HEK293 (cell line): ENCODE data around the gene C2orf81.
A peak's percentile ranks its signal among the peaks of the same experiment; 100 is the strongest.

ENCODE experiments used
- FEZF1 ChIP-seq: fragments of 450-650 bp; formaldehyde crosslinking; IDR thresholded peaks from 2 replicates; pipeline ENCODE4 v1.5.1; 2016; ENCODE audit warnings: missing biosample characterization, missing genetic modification characterization
- GLIS2 ChIP-seq: fragments of 450-650 bp; formaldehyde crosslinking; IDR thresholded peaks from 2 replicates; pipeline ENCODE4 v1.5.1; 2016; ENCODE audit warnings: missing biosample characterization, missing genetic modification characterization
- HOXA7 ChIP-seq: sonication (generic); formaldehyde crosslinking; IDR thresholded peaks from 2 replicates; pipeline ENCODE4 v1.8.1; 2022; ENCODE audit warnings: missing genetic modification reagents, borderline replicate concordance
- IKZF3 ChIP-seq: fragments of 450-650 bp; IDR thresholded peaks from 2 replicates; pipeline ENCODE4 v1.5.0; 2018; ENCODE audit warnings: missing biosample characterization, mild to moderate bottlenecking, missing genetic modification characterization, moderate library complexity
- KLF9 ChIP-seq: fragments of 450-650 bp; formaldehyde crosslinking; IDR thresholded peaks from 2 replicates; pipeline ENCODE4 v1.5.1; 2016; ENCODE audit warnings: missing biosample characterization, missing genetic modification characterization, low read depth
- MZF1 ChIP-seq: fragments of 450-650 bp; formaldehyde crosslinking; IDR thresholded peaks from 2 replicates; pipeline ENCODE4 v1.5.1; 2017; ENCODE audit warnings: missing biosample characterization, missing genetic modification characterization, borderline replicate concordance
- RBAK ChIP-seq: fragments of 450-650 bp; formaldehyde crosslinking; IDR thresholded peaks from 2 replicates; pipeline ENCODE4 v1.5.1; 2016; ENCODE audit warnings: missing biosample characterization, missing genetic modification characterization
- REST ChIP-seq: fragments of 450-650 bp; formaldehyde crosslinking; IDR thresholded peaks from 2 replicates; pipeline ENCODE4 v1.5.1; 2016; ENCODE audit warnings: missing biosample characterization, missing genetic modification characterization
- ZBTB20 ChIP-seq: fragments of 450-650 bp; formaldehyde crosslinking; IDR thresholded peaks from 2 replicates; pipeline ENCODE4 v1.5.1; 2016; ENCODE audit warnings: missing biosample characterization, missing genetic modification characterization
- ZFP69B ChIP-seq: fragments of 450-650 bp; formaldehyde crosslinking; IDR thresholded peaks from 2 replicates; pipeline ENCODE4 v1.5.1; 2016; ENCODE audit warnings: missing biosample characterization, missing genetic modification characterization
- ZNF157 ChIP-seq: fragments of 450-650 bp; formaldehyde crosslinking; IDR thresholded peaks from 2 replicates; pipeline ENCODE4 v1.5.1; 2016; ENCODE audit warnings: missing biosample characterization, missing genetic modification characterization
- ZNF221 ChIP-seq: fragments of 450-650 bp; formaldehyde crosslinking; IDR thresholded peaks from 2 replicates; pipeline ENCODE4 v1.5.1; 2017; ENCODE audit warnings: missing biosample characterization, missing genetic modification characterization, borderline replicate concordance
- ZNF530 ChIP-seq: fragments of 450-650 bp; formaldehyde crosslinking; IDR thresholded peaks from 2 replicates; pipeline ENCODE4 v1.5.1; 2016; ENCODE audit warnings: low read depth, missing biosample characterization, missing genetic modification characterization
- ZNF561 ChIP-seq: fragments of 450-650 bp; IDR thresholded peaks from 2 replicates; pipeline ENCODE4 v1.5.1; 2018; ENCODE audit warnings: missing biosample characterization, missing genetic modification characterization, borderline replicate concordance
- ZNF571 ChIP-seq: fragments of 450-650 bp; formaldehyde crosslinking; IDR thresholded peaks from 2 replicates; pipeline ENCODE4 v1.5.0; 2017; ENCODE audit warnings: missing biosample characterization, missing genetic modification characterization
- ZNF610 ChIP-seq: fragments of 450-650 bp; formaldehyde crosslinking; IDR thresholded peaks from 2 replicates; pipeline ENCODE4 v1.5.1; 2016; ENCODE audit warnings: missing biosample characterization, missing genetic modification characterization, borderline replicate concordance
- ZNF654 ChIP-seq: fragments of 450-650 bp; formaldehyde crosslinking; IDR thresholded peaks from 2 replicates; pipeline ENCODE4 v1.5.1; 2016; ENCODE audit warnings: low read depth, missing biosample characterization, missing genetic modification characterization
- ZNF701 ChIP-seq: fragments of 450-650 bp; formaldehyde crosslinking; IDR thresholded peaks from 2 replicates; pipeline ENCODE4 v1.5.1; 2016; ENCODE audit warnings: missing biosample characterization, missing genetic modification characterization
- TF ChIP-seq, protein P1 (sequence below): fragments of 450-650 bp; formaldehyde crosslinking; IDR thresholded peaks from 2 replicates; pipeline ENCODE4 v1.5.1; 2016; ENCODE audit warnings: missing biosample characterization, missing genetic modification characterization, borderline replicate concordance
- TF ChIP-seq, protein P2 (sequence below): fragments of 450-650 bp; formaldehyde crosslinking; IDR thresholded peaks from 2 replicates; pipeline ENCODE4 v1.5.1; 2016; ENCODE audit warnings: missing biosample characterization, missing genetic modification characterization
- TF ChIP-seq, protein P3 (sequence below): fragments of 450-650 bp; formaldehyde crosslinking; IDR thresholded peaks from 2 replicates; pipeline ENCODE4 v1.5.1; 2017; ENCODE audit warnings: missing biosample characterization, missing genetic modification characterization
- TF ChIP-seq, protein P4 (sequence below): fragments of 450-650 bp; formaldehyde crosslinking; IDR thresholded peaks from 2 replicates; pipeline ENCODE4 v1.5.1; 2017; ENCODE audit warnings: missing biosample characterization, missing genetic modification characterization
- TF ChIP-seq, protein P5 (sequence below): fragments of 450-650 bp; formaldehyde crosslinking; IDR thresholded peaks from 2 replicates; pipeline ENCODE4 v1.5.1; 2016; ENCODE audit warnings: missing biosample characterization, missing genetic modification characterization
- TF ChIP-seq, protein P6 (sequence below): fragments of 450-650 bp; formaldehyde crosslinking; IDR thresholded peaks from 2 replicates; pipeline ENCODE4 v1.5.1; 2016; ENCODE audit warnings: missing biosample characterization, missing genetic modification characterization

Gene C2orf81

DNA sequence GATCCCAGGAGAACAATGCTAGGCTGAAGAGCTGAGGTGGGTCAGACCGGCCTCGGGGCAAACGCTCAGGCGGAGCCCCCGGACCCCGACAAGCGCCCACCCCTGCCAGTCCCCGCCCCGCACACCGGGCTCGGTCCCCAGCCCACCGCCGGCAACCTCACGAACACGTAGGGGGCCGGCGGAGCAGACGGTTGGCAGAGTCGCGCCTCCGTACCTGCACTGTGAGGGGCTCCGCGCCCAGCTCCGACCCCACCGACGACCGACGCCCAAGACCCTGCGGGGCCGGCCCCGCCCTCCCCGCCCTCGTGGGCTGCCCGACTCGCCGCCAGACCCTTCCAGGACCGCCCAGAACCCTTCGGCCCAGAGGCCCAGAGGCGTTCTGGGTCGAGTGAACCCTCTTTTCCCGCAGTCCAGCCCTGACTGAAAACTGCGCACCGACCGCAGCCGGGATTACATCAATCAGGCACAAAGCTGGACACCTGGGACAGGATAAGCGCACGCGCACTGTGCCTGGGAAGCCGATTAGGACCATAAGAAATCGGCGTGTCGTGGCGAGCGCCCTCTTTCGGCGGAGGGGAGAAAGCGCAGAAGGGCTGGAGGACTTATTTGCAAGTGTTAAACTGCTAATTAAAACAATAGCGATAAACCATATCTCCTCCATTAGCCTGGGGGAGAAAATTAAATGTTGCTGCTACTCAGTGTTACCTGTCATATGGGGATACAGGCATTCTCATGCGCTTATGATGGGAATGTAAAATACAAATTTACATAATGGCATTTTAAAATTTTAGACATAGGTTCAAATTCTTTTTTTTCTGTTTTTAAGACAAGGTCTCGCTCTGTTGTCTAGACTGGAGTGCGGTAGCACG lies 29.6 kb downstream of the C2orf81 start (continued):
- TF ChIP-seq ZNF157, result no peak
- no peak for TF ChIP-seq REST (tag by site-specific recombination)
- no peak for TF ChIP-seq MZF1 (tag by site-specific recombination)
- TF ChIP-seq ZNF654, result peak; percentile 31
- no peak for TF ChIP-seq ZNF701 (tag by site-specific recombination)
- no peak for TF ChIP-seq RBAK
- TF ChIP-seq KLF9 (tag by site-specific recombination), result peak; percentile 79
- TF ChIP-seq, protein P1, sequence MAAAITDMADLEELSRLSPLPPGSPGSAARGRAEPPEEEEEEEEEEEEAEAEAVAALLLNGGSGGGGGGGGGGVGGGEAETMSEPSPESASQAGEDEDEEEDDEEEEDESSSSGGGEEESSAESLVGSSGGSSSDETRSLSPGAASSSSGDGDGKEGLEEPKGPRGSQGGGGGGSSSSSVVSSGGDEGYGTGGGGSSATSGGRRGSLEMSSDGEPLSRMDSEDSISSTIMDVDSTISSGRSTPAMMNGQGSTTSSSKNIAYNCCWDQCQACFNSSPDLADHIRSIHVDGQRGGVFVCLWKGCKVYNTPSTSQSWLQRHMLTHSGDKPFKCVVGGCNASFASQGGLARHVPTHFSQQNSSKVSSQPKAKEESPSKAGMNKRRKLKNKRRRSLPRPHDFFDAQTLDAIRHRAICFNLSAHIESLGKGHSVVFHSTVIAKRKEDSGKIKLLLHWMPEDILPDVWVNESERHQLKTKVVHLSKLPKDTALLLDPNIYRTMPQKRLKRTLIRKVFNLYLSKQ (tag by site-specific recombination), result no peak
- TF ChIP-seq HOXA7 (CRISPR knock-in tag), result no peak
- TF ChIP-seq, protein P2, sequence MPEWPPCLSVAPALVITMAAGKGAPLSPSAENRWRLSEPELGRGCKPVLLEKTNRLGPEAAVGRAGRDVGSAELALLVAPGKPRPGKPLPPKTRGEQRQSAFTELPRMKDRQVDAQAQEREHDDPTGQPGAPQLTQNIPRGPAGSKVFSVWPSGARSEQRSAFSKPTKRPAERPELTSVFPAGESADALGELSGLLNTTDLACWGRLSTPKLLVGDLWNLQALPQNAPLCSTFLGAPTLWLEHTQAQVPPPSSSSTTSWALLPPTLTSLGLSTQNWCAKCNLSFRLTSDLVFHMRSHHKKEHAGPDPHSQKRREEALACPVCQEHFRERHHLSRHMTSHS (tag by site-specific recombination), result no peak
- TF ChIP-seq, protein P3, sequence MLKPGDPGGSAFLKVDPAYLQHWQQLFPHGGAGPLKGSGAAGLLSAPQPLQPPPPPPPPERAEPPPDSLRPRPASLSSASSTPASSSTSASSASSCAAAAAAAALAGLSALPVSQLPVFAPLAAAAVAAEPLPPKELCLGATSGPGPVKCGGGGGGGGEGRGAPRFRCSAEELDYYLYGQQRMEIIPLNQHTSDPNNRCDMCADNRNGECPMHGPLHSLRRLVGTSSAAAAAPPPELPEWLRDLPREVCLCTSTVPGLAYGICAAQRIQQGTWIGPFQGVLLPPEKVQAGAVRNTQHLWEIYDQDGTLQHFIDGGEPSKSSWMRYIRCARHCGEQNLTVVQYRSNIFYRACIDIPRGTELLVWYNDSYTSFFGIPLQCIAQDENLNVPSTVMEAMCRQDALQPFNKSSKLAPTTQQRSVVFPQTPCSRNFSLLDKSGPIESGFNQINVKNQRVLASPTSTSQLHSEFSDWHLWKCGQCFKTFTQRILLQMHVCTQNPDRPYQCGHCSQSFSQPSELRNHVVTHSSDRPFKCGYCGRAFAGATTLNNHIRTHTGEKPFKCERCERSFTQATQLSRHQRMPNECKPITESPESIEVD, result no peak
- TF ChIP-seq, protein P4, sequence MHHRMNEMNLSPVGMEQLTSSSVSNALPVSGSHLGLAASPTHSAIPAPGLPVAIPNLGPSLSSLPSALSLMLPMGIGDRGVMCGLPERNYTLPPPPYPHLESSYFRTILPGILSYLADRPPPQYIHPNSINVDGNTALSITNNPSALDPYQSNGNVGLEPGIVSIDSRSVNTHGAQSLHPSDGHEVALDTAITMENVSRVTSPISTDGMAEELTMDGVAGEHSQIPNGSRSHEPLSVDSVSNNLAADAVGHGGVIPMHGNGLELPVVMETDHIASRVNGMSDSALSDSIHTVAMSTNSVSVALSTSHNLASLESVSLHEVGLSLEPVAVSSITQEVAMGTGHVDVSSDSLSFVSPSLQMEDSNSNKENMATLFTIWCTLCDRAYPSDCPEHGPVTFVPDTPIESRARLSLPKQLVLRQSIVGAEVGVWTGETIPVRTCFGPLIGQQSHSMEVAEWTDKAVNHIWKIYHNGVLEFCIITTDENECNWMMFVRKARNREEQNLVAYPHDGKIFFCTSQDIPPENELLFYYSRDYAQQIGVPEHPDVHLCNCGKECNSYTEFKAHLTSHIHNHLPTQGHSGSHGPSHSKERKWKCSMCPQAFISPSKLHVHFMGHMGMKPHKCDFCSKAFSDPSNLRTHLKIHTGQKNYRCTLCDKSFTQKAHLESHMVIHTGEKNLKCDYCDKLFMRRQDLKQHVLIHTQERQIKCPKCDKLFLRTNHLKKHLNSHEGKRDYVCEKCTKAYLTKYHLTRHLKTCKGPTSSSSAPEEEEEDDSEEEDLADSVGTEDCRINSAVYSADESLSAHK (tag by site-specific recombination), result no peak
- TF ChIP-seq FEZF1 (tag by site-specific recombination), result no peak
- TF ChIP-seq, protein P5, sequence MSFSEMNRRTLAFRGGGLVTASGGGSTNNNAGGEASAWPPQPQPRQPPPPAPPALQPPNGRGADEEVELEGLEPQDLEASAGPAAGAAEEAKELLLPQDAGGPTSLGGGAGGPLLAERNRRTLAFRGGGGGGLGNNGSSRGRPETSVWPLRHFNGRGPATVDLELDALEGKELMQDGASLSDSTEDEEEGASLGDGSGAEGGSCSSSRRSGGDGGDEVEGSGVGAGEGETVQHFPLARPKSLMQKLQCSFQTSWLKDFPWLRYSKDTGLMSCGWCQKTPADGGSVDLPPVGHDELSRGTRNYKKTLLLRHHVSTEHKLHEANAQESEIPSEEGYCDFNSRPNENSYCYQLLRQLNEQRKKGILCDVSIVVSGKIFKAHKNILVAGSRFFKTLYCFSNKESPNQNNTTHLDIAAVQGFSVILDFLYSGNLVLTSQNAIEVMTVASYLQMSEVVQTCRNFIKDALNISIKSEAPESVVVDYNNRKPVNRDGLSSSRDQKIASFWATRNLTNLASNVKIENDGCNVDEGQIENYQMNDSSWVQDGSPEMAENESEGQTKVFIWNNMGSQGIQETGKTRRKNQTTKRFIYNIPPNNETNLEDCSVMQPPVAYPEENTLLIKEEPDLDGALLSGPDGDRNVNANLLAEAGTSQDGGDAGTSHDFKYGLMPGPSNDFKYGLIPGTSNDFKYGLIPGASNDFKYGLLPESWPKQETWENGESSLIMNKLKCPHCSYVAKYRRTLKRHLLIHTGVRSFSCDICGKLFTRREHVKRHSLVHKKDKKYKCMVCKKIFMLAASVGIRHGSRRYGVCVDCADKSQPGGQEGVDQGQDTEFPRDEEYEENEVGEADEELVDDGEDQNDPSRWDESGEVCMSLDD (tag by site-specific recombination), result no peak
- TF ChIP-seq, protein P6, sequence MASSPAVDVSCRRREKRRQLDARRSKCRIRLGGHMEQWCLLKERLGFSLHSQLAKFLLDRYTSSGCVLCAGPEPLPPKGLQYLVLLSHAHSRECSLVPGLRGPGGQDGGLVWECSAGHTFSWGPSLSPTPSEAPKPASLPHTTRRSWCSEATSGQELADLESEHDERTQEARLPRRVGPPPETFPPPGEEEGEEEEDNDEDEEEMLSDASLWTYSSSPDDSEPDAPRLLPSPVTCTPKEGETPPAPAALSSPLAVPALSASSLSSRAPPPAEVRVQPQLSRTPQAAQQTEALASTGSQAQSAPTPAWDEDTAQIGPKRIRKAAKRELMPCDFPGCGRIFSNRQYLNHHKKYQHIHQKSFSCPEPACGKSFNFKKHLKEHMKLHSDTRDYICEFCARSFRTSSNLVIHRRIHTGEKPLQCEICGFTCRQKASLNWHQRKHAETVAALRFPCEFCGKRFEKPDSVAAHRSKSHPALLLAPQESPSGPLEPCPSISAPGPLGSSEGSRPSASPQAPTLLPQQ (tag by site-specific recombination), result no peak; the same call in 1 of the 2 replicates
- peak; percentile 28; the same call in 1 of the 2 replicates for TF ChIP-seq ZBTB20 (tag by site-specific recombination)
- no peak for TF ChIP-seq IKZF3 (tag by site-specific recombination)
- peak; percentile 77 for TF ChIP-seq GLIS2
- no peak for TF ChIP-seq ZNF571 (tag by site-specific recombination)
- no peak for TF ChIP-seq ZFP69B (tag by site-specific recombination)
- TF ChIP-seq ZNF530, result no peak
- no peak for TF ChIP-seq ZNF561 (tag by site-specific recombination)
- no peak for TF ChIP-seq ZNF221 (tag by site-specific recombination)
- TF ChIP-seq ZNF610, result no peak
